ENCODE results near the gene TBX18.
A peak's percentile ranks its signal among the peaks of the same experiment; 100 is the strongest.

The TBX18 gene

GRCh38 chr6:84769306-84769705, 4.9 kb upstream of the TBX18 start (continued):
- TF ChIP-seq INSM2 (tag by site-specific recombination; IDR thresholded peaks at IDR 0.05): no peak

DNA sequence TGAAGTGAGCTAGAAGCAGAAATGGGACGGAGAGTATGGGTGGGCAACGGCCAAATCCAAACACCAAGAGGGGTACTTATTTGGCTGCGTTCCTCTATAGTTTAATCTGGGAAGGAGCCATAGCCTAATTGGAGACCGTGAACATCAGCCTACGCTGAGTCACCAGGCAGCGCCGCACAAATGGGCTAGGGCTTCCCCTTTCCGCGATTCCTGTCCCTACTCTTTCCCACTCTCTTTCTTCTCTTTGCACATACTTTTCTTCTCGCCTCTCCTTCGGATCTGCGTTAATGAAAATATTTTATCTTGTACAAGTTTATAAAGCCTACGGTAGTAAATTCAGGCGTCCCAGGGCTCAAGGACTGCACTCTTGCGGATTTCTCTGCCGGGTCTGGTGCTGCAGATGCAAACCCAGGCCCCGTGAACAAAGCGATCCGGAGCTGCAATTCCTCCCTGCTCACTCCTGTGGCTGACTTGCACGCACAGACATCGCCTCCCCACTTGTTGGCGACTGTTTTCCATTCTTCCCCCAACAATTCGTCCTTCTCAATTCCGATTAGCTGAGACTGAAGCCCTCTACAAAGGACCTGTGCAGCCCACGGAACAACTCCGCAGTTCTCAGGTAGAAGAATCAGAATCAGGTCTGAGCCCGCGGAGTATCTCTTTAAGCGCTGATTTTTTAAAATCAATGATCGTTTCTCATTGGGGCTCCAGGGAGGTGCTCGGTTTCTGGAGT, 4.2 kb upstream of the TBX18 start:
- H3K9me3 ChIP-seq (ENCODE audit: control insufficient read depth, insufficient read depth, low read depth, low read length): no peaks in the 10 kb centered on the region
- ChIA-PET POLR2A (interaction anchor here (1.1 kb wide), 1 partner anchor 342 kb away, joined by 3 read pairs; no protein-coding TSS in a partner anchor), CTCF (interaction anchor here (0.7 to 1.4 kb wide), 3 partner anchors 10 to 359 kb away, joined by 3 to 4 read pairs (median 3); no protein-coding TSS in a partner anchor)
- H3K4me1 ChIP-seq (ENCODE audit: control insufficient read depth, insufficient read depth, low read length): peaks cover 6% of the 10 kb centered on the region
- no peaks in the 10 kb centered on the region for H3K36me3 ChIP-seq (ENCODE audit: control insufficient read depth in 2 of 2, insufficient read depth in 1 of 2, low read length in 2 of 2)
- peak overlapping the region; percentile 80 for H3K27ac ChIP-seq (ENCODE audit: extremely low read depth, low read depth, low read length)
- peak overlapping the region; percentile 43 for H3K4me3 ChIP-seq (ENCODE audit: low read depth, low read length)
- TF ChIP-seq ZBTB17 (tag by site-specific recombination; IDR thresholded peaks at IDR 0.05) (peak; percentile 94), SP3 (tag by site-specific recombination; IDR thresholded peaks at IDR 0.05) (no peak; the same call in 1 of the 2 replicates), KLF8 (tag by site-specific recombination; IDR thresholded peaks at IDR 0.05) (no peak), ZNF324 (tag by site-specific recombination; IDR thresholded peaks at IDR 0.05) (0 out of 2 replicates have a peak, but pooled peaks have one; percentile 14), ZNF558 (tag by site-specific recombination; IDR thresholded peaks at IDR 0.05) (peak; percentile 52; the same call in 1 of the 2 replicates), GLI2 (tag by site-specific recombination; IDR thresholded peaks at IDR 0.05; ENCODE audit: borderline replicate concordance, low read depth) (no peak), ZNF404 (tag by site-specific recombination; IDR thresholded peaks at IDR 0.05) (no peak), ZNF211 (tag by site-specific recombination; IDR thresholded peaks at IDR 0.05; ENCODE audit: low read depth) (no peak), ZNF112 (tag by site-specific recombination; IDR thresholded peaks at IDR 0.05) (no peak), ZNF19 (tag by site-specific recombination; IDR thresholded peaks at IDR 0.05; ENCODE audit: low read depth) (no peak), ZNF433 (tag by site-specific recombination; IDR thresholded peaks at IDR 0.05; ENCODE audit: low read depth) (no peak), ZNF560 (tag by site-specific recombination; IDR thresholded peaks at IDR 0.05; ENCODE audit: borderline replicate concordance) (no peak), SP2 (tag by site-specific recombination; IDR thresholded peaks at IDR 0.05) (no peak), TRIM28 (IDR thresholded peaks at IDR 0.05; ENCODE audit: borderline replicate concordance, low read length) (peak; percentile 82; the same call in 1 of the 2 replicates), ZNF2 (tag by site-specific recombination; IDR thresholded peaks at IDR 0.05) (peak; percentile 78), ZNF426 (tag by site-specific recombination; IDR thresholded peaks at IDR 0.05) (no peak), ZNF660 (tag by site-specific recombination; IDR thresholded peaks at IDR 0.05) (peak; percentile 67), ZNF530 (tag by site-specific recombination; IDR thresholded peaks at IDR 0.05; ENCODE audit: low read depth) (no peak), ZNF350 (tag by site-specific recombination; IDR thresholded peaks at IDR 0.05) (no peak), ZNF366 (tag by site-specific recombination; conservative IDR thresholded peaks at IDR 0.05) (no peak; the same call in 1 of the 2 replicates), ZNF600 (tag by site-specific recombination; IDR thresholded peaks at IDR 0.05) (peak; percentile 98), ZNF394 (tag by site-specific recombination; IDR thresholded peaks at IDR 0.05; ENCODE audit: borderline replicate concordance) (peak; percentile 31; the same call in 1 of the 2 replicates), ZNF121 (tag by site-specific recombination; IDR thresholded peaks at IDR 0.05) (no peak)
- TF ChIP-seq, protein P1, sequence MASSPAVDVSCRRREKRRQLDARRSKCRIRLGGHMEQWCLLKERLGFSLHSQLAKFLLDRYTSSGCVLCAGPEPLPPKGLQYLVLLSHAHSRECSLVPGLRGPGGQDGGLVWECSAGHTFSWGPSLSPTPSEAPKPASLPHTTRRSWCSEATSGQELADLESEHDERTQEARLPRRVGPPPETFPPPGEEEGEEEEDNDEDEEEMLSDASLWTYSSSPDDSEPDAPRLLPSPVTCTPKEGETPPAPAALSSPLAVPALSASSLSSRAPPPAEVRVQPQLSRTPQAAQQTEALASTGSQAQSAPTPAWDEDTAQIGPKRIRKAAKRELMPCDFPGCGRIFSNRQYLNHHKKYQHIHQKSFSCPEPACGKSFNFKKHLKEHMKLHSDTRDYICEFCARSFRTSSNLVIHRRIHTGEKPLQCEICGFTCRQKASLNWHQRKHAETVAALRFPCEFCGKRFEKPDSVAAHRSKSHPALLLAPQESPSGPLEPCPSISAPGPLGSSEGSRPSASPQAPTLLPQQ (tag by site-specific recombination; IDR thresholded peaks at IDR 0.05): 0 out of 2 replicates have a peak, but pooled peaks have one; percentile 47
- TF ChIP-seq, protein P2, sequence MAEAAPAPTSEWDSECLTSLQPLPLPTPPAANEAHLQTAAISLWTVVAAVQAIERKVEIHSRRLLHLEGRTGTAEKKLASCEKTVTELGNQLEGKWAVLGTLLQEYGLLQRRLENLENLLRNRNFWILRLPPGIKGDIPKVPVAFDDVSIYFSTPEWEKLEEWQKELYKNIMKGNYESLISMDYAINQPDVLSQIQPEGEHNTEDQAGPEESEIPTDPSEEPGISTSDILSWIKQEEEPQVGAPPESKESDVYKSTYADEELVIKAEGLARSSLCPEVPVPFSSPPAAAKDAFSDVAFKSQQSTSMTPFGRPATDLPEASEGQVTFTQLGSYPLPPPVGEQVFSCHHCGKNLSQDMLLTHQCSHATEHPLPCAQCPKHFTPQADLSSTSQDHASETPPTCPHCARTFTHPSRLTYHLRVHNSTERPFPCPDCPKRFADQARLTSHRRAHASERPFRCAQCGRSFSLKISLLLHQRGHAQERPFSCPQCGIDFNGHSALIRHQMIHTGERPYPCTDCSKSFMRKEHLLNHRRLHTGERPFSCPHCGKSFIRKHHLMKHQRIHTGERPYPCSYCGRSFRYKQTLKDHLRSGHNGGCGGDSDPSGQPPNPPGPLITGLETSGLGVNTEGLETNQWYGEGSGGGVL (tag by site-specific recombination; IDR thresholded peaks at IDR 0.05): 0 out of 2 replicates have a peak, but pooled peaks have one; percentile 10
- TF ChIP-seq, protein P3, sequence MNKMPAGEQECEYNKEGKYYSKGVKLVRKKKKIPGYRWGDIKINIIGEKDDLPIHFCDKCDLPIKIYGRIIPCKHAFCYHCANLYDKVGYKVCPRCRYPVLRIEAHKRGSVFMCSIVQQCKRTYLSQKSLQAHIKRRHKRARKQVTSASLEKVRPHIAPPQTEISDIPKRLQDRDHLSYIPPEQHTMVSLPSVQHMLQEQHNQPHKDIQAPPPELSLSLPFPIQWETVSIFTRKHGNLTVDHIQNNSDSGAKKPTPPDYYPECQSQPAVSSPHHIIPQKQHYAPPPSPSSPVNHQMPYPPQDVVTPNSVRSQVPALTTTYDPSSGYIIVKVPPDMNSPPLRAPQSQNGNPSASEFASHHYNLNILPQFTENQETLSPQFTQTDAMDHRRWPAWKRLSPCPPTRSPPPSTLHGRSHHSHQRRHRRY (tag by site-specific recombination; IDR thresholded peaks at IDR 0.05): no peak
- TF ChIP-seq, protein P4, sequence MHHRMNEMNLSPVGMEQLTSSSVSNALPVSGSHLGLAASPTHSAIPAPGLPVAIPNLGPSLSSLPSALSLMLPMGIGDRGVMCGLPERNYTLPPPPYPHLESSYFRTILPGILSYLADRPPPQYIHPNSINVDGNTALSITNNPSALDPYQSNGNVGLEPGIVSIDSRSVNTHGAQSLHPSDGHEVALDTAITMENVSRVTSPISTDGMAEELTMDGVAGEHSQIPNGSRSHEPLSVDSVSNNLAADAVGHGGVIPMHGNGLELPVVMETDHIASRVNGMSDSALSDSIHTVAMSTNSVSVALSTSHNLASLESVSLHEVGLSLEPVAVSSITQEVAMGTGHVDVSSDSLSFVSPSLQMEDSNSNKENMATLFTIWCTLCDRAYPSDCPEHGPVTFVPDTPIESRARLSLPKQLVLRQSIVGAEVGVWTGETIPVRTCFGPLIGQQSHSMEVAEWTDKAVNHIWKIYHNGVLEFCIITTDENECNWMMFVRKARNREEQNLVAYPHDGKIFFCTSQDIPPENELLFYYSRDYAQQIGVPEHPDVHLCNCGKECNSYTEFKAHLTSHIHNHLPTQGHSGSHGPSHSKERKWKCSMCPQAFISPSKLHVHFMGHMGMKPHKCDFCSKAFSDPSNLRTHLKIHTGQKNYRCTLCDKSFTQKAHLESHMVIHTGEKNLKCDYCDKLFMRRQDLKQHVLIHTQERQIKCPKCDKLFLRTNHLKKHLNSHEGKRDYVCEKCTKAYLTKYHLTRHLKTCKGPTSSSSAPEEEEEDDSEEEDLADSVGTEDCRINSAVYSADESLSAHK (tag by site-specific recombination; IDR thresholded peaks at IDR 0.05): no peak
